IgD-negative memory B cell (primary cell): ENCODE data around the gene PURA. TPM values are rescaled to one million over a fixed set of nuclear protein-coding genes. Genes with fewer than 3 reads are reported as not detected.
A peak's percentile ranks its signal among the peaks of the same experiment; 100 is the strongest.

Source experiments
- H3K27ac Mint-ChIP-seq, 3 donors: one replicate each; pipeline ENCODE4 v1.8.0; 2020 to 2022; ENCODE audit warnings: mild to moderate bottlenecking in 3 of 3, mixed read lengths in 3 of 3, moderate library complexity in 1 of 3
- H3K27me3 Mint-ChIP-seq: one replicate; pipeline ENCODE4 v1.8.0; 2021; ENCODE audit warnings: mixed read lengths
- H3K36me3 Mint-ChIP-seq: one replicate; pipeline ENCODE4 v1.8.0; 2020; ENCODE audit warnings: mild to moderate bottlenecking, mixed read lengths
- H3K4me1 Mint-ChIP-seq, 3 donors: one replicate each; pipeline ENCODE4 v1.8.0; 2020 to 2022; ENCODE audit warnings: mixed read lengths in 3 of 3, mild to moderate bottlenecking in 1 of 3
- H3K4me3 Mint-ChIP-seq, 4 donors: one replicate each; pipeline ENCODE4 v1.8.0; 2020 to 2022; ENCODE audit warnings: mild to moderate bottlenecking in 4 of 4, mixed read lengths in 4 of 4, moderate library complexity in 3 of 4
- H3K9me3 Mint-ChIP-seq, 3 donors: one replicate each; pipeline ENCODE4 v1.8.0; 2020 to 2021; ENCODE audit warnings: mixed read lengths in 3 of 3, mild to moderate bottlenecking in 1 of 3
- polyA plus RNA-seq: library from polyadenylated mRNA; unstranded; fragments of 300-500 nt; fragmentation: Illumina TruSeq; gene quantifications from one replicate; pipeline ENCODE4 v1.2.3, GENCODE V29; 2021

The PURA gene
- polyA plus RNA-seq: 3.3 TPM

- no peaks in the 10 kb centered on the region for H3K9me3 Mint-ChIP-seq
- H3K4me3 Mint-ChIP-seq: peak within 1 kb of the TSS; percentile 93 to 98 (median 96)
- H3K27me3 Mint-ChIP-seq: peaks cover 5% of the 10 kb centered on the region
- peaks cover 40 to 61% (median 48%) of the 10 kb centered on the region in 3 donors for H3K4me1 Mint-ChIP-seq
- H3K36me3 Mint-ChIP-seq: no peaks in the 10 kb centered on the region
- peak within 1 kb of the TSS; percentile 87 to 95 (median 94) for H3K27ac Mint-ChIP-seq
Observed at GRCh38 chr5:140113699-140114263, at the start of gene PURA. Gene PURA, plus strand, starts transcription at chr5:140114109. Its CDS starts 73 bp downstream, at chr5:140114182.

GRCh38 chr5:140072812-140073211 is 41.1 kb upstream of the PURA start:
- Mint-ChIP-seq H3K9me3 (no peaks in the 10 kb centered on the region), H3K36me3 (no peaks in the 10 kb centered on the region), H3K27ac (no peak overlapping the region), H3K4me3 (no peak overlapping the region), H3K27me3 (peaks cover 6% of the 10 kb centered on the region), H3K4me1 (peaks cover 0 to 3% (median 0%) of the 10 kb centered on the region in 3 donors)

- Mint-ChIP-seq H3K4me3 (no peak overlapping the region), H3K9me3 (no peaks in the 10 kb centered on the region), H3K27me3 (peaks cover 4% of the 10 kb centered on the region), H3K4me1 (peaks cover 0 to 3% (median 0%) of the 10 kb centered on the region in 3 donors), H3K36me3 (no peaks in the 10 kb centered on the region), H3K27ac (no peak overlapping the region)
Observed at GRCh38 chr5:140073296-140073695, 40.6 kb upstream of the PURA start.

- Mint-ChIP-seq H3K4me3 (no peak overlapping the region), H3K36me3 (no peaks in the 10 kb centered on the region), H3K27ac (no peak overlapping the region), H3K4me1 (peaks cover 0 to 3% (median 0%) of the 10 kb centered on the region in 3 donors), H3K9me3 (no peaks in the 10 kb centered on the region), H3K27me3 (peaks cover 4% of the 10 kb centered on the region)
Observed at GRCh38 chr5:140075371-140075770, 38.5 kb upstream of the PURA start.

- Mint-ChIP-seq H3K4me1 (peaks cover 0 to 3% (median 0%) of the 10 kb centered on the region in 3 donors), H3K27me3 (peaks cover 4% of the 10 kb centered on the region), H3K36me3 (no peaks in the 10 kb centered on the region), H3K9me3 (no peaks in the 10 kb centered on the region), H3K27ac (no peak overlapping the region), H3K4me3 (no peak overlapping the region)
Observed at GRCh38 chr5:140076142-140076541, 37.8 kb upstream of the PURA start.

- Mint-ChIP-seq H3K4me3 (no peak overlapping the region), H3K4me1 (peaks cover 0 to 3% (median 0%) of the 10 kb centered on the region in 3 donors), H3K27ac (no peak overlapping the region), H3K27me3 (peaks cover 4% of the 10 kb centered on the region), H3K9me3 (no peaks in the 10 kb centered on the region), H3K36me3 (no peaks in the 10 kb centered on the region)
Observed at GRCh38 chr5:140076788-140077187, 37.1 kb upstream of the PURA start.

- Mint-ChIP-seq H3K27ac (no peak overlapping the region), H3K4me1 (no peaks in the 10 kb centered on the region), H3K36me3 (no peaks in the 10 kb centered on the region), H3K27me3 (peaks cover 1% of the 10 kb centered on the region), H3K4me3 (no peak overlapping the region), H3K9me3 (no peaks in the 10 kb centered on the region)
Observed at GRCh38 chr5:140083120-140083519, 30.8 kb upstream of the PURA start.

GRCh38 chr5:140083650-140084049 is 30.3 kb upstream of the PURA start:
- no peaks in the 10 kb centered on the region for H3K4me1 Mint-ChIP-seq
- H3K4me3 Mint-ChIP-seq: no peak overlapping the region
- H3K36me3 Mint-ChIP-seq: no peaks in the 10 kb centered on the region
- H3K9me3 Mint-ChIP-seq: no peaks in the 10 kb centered on the region
- H3K27me3 Mint-ChIP-seq: peaks cover 1% of the 10 kb centered on the region
- H3K27ac Mint-ChIP-seq: no peak overlapping the region

GRCh38 chr5:140084541-140084940 is 29.4 kb upstream of the PURA start:
- Mint-ChIP-seq H3K27ac (no peak overlapping the region), H3K27me3 (peaks cover 1% of the 10 kb centered on the region), H3K36me3 (no peaks in the 10 kb centered on the region), H3K4me1 (no peaks in the 10 kb centered on the region), H3K4me3 (no peak overlapping the region), H3K9me3 (peaks cover 2 to 7% (median 3%) of the 10 kb centered on the region in 3 donors)

- no peak overlapping the region for H3K4me3 Mint-ChIP-seq
- peaks cover 12% of the 10 kb centered on the region for H3K27me3 Mint-ChIP-seq
- peaks cover 2% of the 10 kb centered on the region for H3K36me3 Mint-ChIP-seq
- no peaks in the 10 kb centered on the region for H3K4me1 Mint-ChIP-seq
- peaks cover 9 to 22% (median 14%) of the 10 kb centered on the region in 3 donors for H3K9me3 Mint-ChIP-seq
- H3K27ac Mint-ChIP-seq: no peak overlapping the region
Observed at GRCh38 chr5:140090251-140090650, 23.7 kb upstream of the PURA start.

- Mint-ChIP-seq H3K4me1 (no peaks in the 10 kb centered on the region), H3K27me3 (peaks cover 12% of the 10 kb centered on the region), H3K4me3 (no peak overlapping the region), H3K9me3 (peaks cover 9 to 22% (median 14%) of the 10 kb centered on the region in 3 donors), H3K27ac (no peak overlapping the region), H3K36me3 (peaks cover 2% of the 10 kb centered on the region)
Observed at GRCh38 chr5:140093179-140093578, 20.7 kb upstream of the PURA start.

- Mint-ChIP-seq H3K27me3 (peaks cover 12% of the 10 kb centered on the region), H3K27ac (no peak overlapping the region), H3K4me3 (no peak overlapping the region)
Observed at GRCh38 chr5:140093866-140094265, 20.0 kb upstream of the PURA start.

GRCh38 chr5:140094889-140095288 is 19.0 kb upstream of the PURA start:
- peaks cover 6 to 12% (median 10%) of the 10 kb centered on the region in 3 donors for H3K9me3 Mint-ChIP-seq
- no peak overlapping the region for H3K27ac Mint-ChIP-seq
- H3K36me3 Mint-ChIP-seq: peaks cover 2% of the 10 kb centered on the region
- no peak overlapping the region for H3K4me3 Mint-ChIP-seq
- H3K27me3 Mint-ChIP-seq: peaks cover 12% of the 10 kb centered on the region
- no peaks in the 10 kb centered on the region for H3K4me1 Mint-ChIP-seq

More at GRCh38 chr5:140093866-140094265, 20.0 kb upstream of the PURA start:
- H3K4me1 Mint-ChIP-seq: no peaks in the 10 kb centered on the region
- H3K36me3 Mint-ChIP-seq: peaks cover 2% of the 10 kb centered on the region
- peaks cover 9 to 22% (median 14%) of the 10 kb centered on the region in 3 donors for H3K9me3 Mint-ChIP-seq

- H3K4me1 Mint-ChIP-seq: peaks cover 0 to 3% (median 0%) of the 10 kb centered on the region in 3 donors
- H3K4me3 Mint-ChIP-seq: no peak overlapping the region
- peaks cover 0 to 2% (median 0%) of the 10 kb centered on the region in 3 donors for H3K9me3 Mint-ChIP-seq
- no peaks in the 10 kb centered on the region for H3K36me3 Mint-ChIP-seq
- no peak overlapping the region for H3K27ac Mint-ChIP-seq
- H3K27me3 Mint-ChIP-seq: peaks cover 2% of the 10 kb centered on the region
Observed at GRCh38 chr5:140101179-140101578, 12.7 kb upstream of the PURA start.

- no peaks in the 10 kb centered on the region for H3K36me3 Mint-ChIP-seq
- H3K9me3 Mint-ChIP-seq: peaks cover 0 to 2% (median 0%) of the 10 kb centered on the region in 3 donors
- peaks cover 3% of the 10 kb centered on the region for H3K27me3 Mint-ChIP-seq
- no peak overlapping the region for H3K27ac Mint-ChIP-seq
- peaks cover 4 to 13% (median 7%) of the 10 kb centered on the region in 3 donors for H3K4me1 Mint-ChIP-seq
- H3K4me3 Mint-ChIP-seq: no peak overlapping the region
Observed at GRCh38 chr5:140103154-140103553, 10.8 kb upstream of the PURA start.

GRCh38 chr5:140104100-140104499 is 9.8 kb upstream of the PURA start:
- Mint-ChIP-seq H3K27me3 (peaks cover 8% of the 10 kb centered on the region), H3K9me3 (peaks cover 0 to 2% (median 0%) of the 10 kb centered on the region in 3 donors), H3K36me3 (no peaks in the 10 kb centered on the region)

More at GRCh38 chr5:140104100-140104499, 9.8 kb upstream of the PURA start:
- no peak overlapping the region for H3K4me3 Mint-ChIP-seq
- H3K4me1 Mint-ChIP-seq: peaks cover 8 to 22% (median 10%) of the 10 kb centered on the region in 3 donors
- no peak overlapping the region for H3K27ac Mint-ChIP-seq
